EH (cell line): ENCODE data around the gene RNF222.
"Not testable (repeated sequence)": the region's sequence is repeated elsewhere in the genome, so short reads cannot be mapped to it uniquely, and the experiment has no call there.

ENCODE experiments used
- DNase-seq: peaks from one replicate; pipeline ENCODE4 v3.0.0-alpha.2; 2015; ENCODE audit warnings: low read depth

Gene RNF222

DNA sequence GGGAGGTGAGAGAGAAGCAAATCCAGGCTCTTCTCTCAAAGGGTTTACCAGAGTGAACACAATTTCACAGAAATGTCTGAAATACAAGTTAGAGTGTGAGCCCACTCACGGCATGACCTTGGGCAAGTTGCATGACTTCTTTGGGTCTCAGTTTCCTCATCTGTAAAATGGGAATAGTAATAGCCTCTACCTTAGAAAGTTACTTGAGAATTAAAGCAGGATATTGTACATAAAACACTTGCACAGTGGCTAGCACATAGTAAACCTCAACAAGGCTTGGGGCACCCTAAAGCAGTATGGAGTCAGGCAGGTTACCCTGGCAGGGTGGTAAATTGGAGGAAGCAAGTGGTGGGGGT lies 13.2 kb upstream of the RNF222 start:
- no peak for DNase-seq

DNA sequence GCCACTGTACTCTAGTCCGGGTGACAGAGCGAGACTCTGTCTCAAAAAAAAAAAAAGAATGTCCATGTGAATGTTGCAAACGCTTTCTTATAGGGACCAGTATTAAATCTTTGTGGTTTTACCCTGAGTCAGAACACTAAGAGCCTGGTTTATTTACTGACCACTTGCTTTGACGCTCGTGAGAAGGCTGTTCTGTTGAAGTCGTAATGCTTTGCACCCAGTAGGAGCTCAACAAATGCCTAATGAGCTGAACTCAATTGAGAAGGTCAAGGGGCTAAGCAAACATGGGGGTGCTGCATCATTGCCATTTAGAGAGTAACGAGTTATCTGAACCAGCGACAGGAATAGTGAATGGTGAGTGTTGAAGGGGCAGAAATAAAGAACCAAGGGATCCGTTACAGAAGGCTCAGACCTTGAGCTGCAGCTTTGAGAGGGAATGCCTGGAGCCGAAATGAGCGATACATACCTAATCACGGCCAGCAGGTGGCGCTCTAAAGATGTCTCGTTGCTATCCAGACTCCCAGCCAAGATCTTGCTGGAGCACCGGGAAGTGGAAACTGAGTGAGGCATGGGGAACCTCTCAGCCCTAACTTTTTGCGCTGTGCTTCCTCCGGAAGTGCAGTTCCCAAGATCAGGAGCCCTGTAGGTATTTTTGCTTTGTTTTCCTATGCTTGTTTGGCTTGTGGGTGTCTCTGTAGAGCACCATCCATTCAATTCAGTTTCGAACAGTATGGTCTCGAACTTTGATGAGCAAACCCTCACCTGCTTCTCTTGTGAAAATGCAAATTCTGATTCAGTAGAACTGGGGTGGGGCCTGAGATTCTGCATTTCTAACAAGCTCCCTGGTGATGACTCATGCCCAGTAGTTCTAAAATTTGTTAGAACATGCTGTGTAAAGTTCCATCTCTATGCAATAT lies 12.6 kb upstream of the RNF222 start:
- peak; percentile 88 for DNase-seq

GRCh38 chr17:8408371-8408770 lies 10.7 kb upstream of the RNF222 start:
- DNase-seq: no peak

DNA sequence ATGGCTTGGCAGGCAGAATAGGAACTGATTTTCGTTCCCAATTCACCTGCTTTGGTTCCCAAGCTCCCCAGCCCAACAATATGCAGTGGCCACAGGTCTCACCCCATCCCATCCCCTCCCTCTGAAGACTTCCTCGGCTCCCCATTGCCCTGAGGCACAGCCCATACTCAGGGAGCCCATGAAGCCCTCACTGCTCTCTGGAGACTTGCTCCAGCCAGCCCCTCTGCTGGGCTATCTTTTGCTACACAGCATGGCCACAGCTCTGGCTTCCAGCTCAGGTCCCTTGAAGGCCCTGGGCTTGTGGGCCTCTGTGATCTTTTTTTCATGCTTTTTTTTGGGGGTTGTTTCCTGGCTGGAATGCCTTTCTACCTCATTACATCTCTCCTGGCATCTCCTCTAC lies 8.5 kb upstream of the RNF222 start:
- no peak for DNase-seq

DNA sequence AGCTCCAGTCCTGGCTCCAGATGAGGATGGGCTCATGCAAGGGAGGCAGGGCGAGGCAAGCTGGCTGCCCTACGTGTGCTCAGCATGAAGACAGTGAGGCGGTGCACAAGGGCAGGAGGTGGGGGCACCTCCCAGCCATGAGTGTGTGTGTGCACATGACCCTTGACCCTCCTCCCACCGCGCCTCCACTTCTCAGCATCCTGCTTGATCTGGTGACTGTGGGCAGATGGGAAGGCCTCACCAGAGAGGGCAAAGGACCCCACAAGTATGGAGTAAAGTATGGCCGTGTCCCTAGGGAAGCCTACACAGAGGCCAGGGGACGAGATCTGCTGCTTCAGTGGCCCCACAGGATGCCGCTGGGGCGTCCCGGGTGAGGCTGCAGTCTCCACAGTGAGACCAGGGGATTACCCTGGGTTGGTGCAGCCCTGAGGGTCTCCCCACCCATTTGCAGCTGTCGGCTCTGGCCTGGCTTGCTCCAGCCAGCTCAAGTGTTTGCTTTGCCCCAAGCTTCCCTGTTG lies 7.9 kb upstream of the RNF222 start:
- DNase-seq: no peak

GRCh38 chr17:8402921-8403536 lies 5.4 kb upstream of the RNF222 start:
- DNase-seq: no peak

- DNase-seq: no peak
Measured at GRCh38 chr17:8401107-8401506, 3.5 kb upstream of the RNF222 start.

GRCh38 chr17:8398980-8399379 lies 1.4 kb upstream of the RNF222 start:
- DNase-seq: no peak

- not testable (repeated sequence) for DNase-seq
Measured at GRCh38 chr17:8394497-8394896, 3.1 kb downstream of the RNF222 start.

- peak; percentile 48 for DNase-seq
Measured at GRCh38 chr17:8393470-8394231, 4.0 kb downstream of the RNF222 start.

GRCh38 chr17:8392674-8393469 lies 4.8 kb downstream of the RNF222 start:
- no peak for DNase-seq

DNA sequence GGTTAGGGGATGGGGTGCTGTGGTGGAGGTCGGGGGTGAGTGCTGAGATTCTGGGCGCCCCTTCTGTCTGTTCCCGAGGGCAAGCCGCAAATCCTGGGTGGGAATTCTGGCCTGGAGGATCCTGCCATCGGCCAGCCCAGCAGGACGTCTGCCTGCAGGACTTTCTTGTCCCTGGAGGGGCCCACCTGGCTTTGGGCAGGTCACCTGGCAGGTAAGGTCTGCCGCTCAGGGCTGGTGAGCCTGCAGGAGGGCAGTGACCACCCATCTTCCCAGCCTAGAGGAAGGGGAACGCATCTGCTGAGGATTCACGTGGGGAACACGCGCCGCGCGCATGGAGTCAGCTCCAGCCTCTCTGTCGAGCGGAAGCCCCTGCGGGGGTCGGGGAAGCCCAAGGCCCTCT lies 5.4 kb downstream of the RNF222 start:
- DNase-seq: no peak

GRCh38 chr17:8391711-8392110 lies 5.9 kb downstream of the RNF222 start:
- DNase-seq: peak; percentile 66

DNA sequence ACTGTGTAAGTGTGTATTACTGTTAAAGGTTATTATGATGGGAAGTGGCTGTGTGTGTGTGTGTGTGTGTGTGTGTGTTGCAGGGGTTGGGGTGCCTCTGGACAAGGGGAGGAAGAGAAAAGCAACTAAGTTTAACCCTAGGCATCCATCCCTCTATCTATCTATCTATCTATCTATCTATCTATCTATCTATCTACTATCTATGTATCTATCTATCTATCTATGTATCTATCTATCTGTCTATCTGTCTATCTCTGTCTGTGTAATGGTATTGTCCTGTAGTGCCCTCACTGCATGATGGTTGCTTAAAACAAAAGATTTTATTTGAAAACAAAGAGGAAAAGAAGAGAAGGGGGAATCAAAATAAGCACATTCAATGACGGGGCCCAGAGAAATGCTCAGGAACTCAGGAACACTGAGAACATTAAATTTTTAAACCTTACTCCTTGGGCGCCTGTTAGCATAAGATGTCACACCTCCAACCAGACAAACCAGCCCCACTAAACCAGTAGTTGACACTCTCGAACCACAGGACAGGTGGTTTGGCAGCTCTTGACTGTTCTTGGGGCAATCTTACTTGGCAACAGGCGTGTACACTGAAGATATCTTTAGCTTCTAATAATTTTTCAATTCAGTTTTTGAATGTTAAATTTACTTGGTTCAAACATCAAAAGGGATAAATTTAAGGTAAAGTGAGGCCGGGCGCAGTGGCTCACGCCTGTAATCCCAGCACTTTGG lies 9.5 kb downstream of the RNF222 start:
- DNase-seq: no peak

DNA sequence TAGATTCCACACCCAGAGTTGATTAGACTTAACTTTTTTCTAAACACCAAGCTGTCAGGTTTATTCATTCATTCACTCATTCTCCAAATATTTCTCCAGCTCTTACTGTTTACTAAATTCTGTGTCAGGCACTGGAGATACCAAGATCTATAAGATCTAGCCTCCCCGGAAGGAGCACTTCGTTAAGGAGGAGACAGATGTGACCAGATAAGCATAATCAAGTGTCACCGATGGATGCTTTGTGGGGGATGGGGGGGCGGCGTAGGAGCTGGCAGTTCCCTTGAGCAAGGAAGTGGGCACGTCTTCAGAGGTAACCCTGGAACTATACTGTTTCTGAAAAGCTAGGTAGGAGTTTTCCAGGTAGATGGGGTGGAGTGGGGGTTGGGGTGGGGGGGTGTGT lies 10.8 kb downstream of the RNF222 start:
- no peak for DNase-seq

DNA sequence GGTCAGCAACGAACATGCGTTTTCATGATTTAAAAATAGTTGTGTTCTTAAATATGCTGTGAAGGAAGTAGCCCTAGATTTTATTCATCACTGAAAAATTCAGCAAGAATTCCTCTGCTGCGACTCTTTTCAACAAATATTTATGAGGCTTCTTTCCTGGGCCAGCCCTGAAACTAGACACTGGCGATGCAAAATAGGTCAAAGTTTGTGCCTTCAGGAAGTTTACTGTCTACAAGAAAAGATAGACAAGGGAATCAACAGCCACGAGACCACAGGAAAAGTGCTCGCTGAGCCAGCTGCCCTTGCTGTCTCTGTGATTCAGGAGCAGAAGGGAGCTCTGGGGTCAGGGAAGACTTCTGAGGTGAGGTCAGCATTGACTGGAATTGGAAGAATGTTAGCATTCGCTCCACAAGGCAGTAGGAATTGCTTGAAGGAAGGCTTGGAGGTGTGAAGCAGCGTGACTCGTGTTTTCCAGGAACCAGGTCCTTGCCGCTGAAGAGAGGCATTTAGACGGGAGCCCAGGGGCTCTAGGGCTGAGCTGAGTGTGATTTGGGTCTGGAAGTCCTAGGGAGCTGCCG lies 12.7 kb downstream of the RNF222 start:
- DNase-seq: peak; percentile 97

GRCh38 chr17:8383143-8383822 lies 14.3 kb downstream of the RNF222 start, which contains the start of gene RPL26:
Gene RPL26, minus strand, starts transcription at chr17:8383193. Its CDS starts 883 bp downstream, at chr17:8382310.
- DNase-seq: peak; percentile 98

- DNase-seq: no peak
Measured at GRCh38 chr17:8382880-8383142, 14.8 kb downstream of the RNF222 start.

- no peak for DNase-seq
Measured at GRCh38 chr17:8382052-8382879, 15.4 kb downstream of the RNF222 start.
